Peyer's patch (tissue), 4 donors: ENCODE measurements around the gene NT5DC4.

Experiments
- CTCF ChIP-seq, 6 experiments: fragments of 450-650 bp in 4 of 6; fragments of 200-600 bp in 2 of 6; sonication (generic) in 1 of 6; IDR thresholded peaks; one replicate each; pipeline ENCODE4 v1.5.1; 2017 to 2019; ENCODE audit warnings: antibody characterized with exemption in 6 of 6, mild to moderate bottlenecking in 3 of 6, moderate library complexity in 1 of 6
- POLR2A ChIP-seq, 2 donors: fragments of 450-650 bp; IDR thresholded peaks; one replicate each; pipeline ENCODE4 v1.5.1; 2017; ENCODE audit warnings: antibody characterized with exemption in 2 of 2, mild to moderate bottlenecking in 2 of 2, moderate library complexity in 2 of 2

GRCh38 chr2:112706170-112706664 lies 14.6 kb upstream of the NT5DC4 start:
- TF ChIP-seq CTCF (IDR thresholded peaks at IDR 0.05) (no peak), POLR2A (IDR thresholded peaks at IDR 0.05) (no peak)
